Naive thymus-derived CD8-positive, alpha-beta T cell (primary cell): Measurements from ENCODE around the gene ATCAY. TPM values are rescaled to one million over a fixed set of nuclear protein-coding genes. Genes with fewer than 3 reads are reported as not detected.

Experiments
- ATAC-seq, 2 donors: fragments of 150-1000 bp; cut with Tn5 transposase in 1 of 2; sonication (Bioruptor Pico), chemical (Tn5 transposase) in 1 of 2; 1 replicate in 1 of 2; 2 replicates in 1 of 2; pipeline ENCODE4 v1.10.0; 2021; ENCODE audit warnings: mild to moderate bottlenecking in 2 of 2, moderate library complexity in 2 of 2
- POLR2A ChIA-PET: fragments of 350-600 bp; sonication (Branson Sonifier 250); formaldehyde crosslinking; loops from one replicate; lab custom pipeline; 2021; ENCODE audit warnings: antibody characterized with exemption; lab: Charles Lee
- DNase-seq, 10 donors: peaks; one replicate each; pipeline versions ENCODE4 v3.0.0 to v3.0.0-alpha.2; 2020 to 2022
- H3K27ac Mint-ChIP-seq, 10 donors: one replicate each; pipeline ENCODE4 v1.8.0; 2020 to 2022; ENCODE audit warnings: mild to moderate bottlenecking in 10 of 10, mixed read lengths in 10 of 10, moderate library complexity in 4 of 10, inconsistent platforms in 1 of 10
- H3K27me3 Mint-ChIP-seq, 5 donors: one replicate each; pipeline ENCODE4 v1.8.0; 2021 to 2022; ENCODE audit warnings: mixed read lengths in 5 of 5
- H3K36me3 Mint-ChIP-seq, 3 donors: one replicate each; pipeline ENCODE4 v1.8.0; 2020 to 2022; ENCODE audit warnings: mixed read lengths in 3 of 3, mild to moderate bottlenecking in 2 of 3, inconsistent platforms in 1 of 3
- H3K4me1 Mint-ChIP-seq, 4 donors: one replicate each; pipeline ENCODE4 v1.8.0; 2021 to 2022; ENCODE audit warnings: mixed read lengths in 4 of 4
- H3K4me3 Mint-ChIP-seq, 10 donors: one replicate each; pipeline ENCODE4 v1.8.0; 2020 to 2022; ENCODE audit warnings: mild to moderate bottlenecking in 10 of 10, mixed read lengths in 10 of 10, moderate library complexity in 6 of 10, inconsistent platforms in 1 of 10
- H3K9me3 Mint-ChIP-seq, 9 donors: one replicate each; pipeline ENCODE4 v1.8.0; 2020 to 2022; ENCODE audit warnings: mixed read lengths in 9 of 9, mild to moderate bottlenecking in 3 of 9, inconsistent platforms in 1 of 9, moderate library complexity in 1 of 9
- polyA plus RNA-seq, 3 donors: library from polyadenylated mRNA; unstranded; fragments of 300-500 nt; fragmentation: Illumina TruSeq; gene quantifications; one replicate each; pipeline ENCODE4 v1.2.3, GENCODE V29; 2021
- total RNA-seq, 8 experiments: library from RNA in 2 of 8; stranded (reverse) in 2 of 8; gene quantifications; one replicate each; pipeline ENCODE4 v1.2.3 and lab custom pipeline; 2021 to 2026

The ATCAY gene
- not detected for total RNA-seq
- 1 to 10 TPM in 1 of 3 donors, not detected in 2; 1.5 TPM for polyA plus RNA-seq
- total RNA-seq (lab: John Stamatoyannopoulos, UW): 0 to 0.08 (median 0) reads per million in 6 experiments

- POLR2A ChIA-PET: no interaction called here
- peaks cover 4 to 16% (median 15%) of the 10 kb centered on the region in 4 donors for H3K4me1 Mint-ChIP-seq
- DNase-seq (no peak), ATAC-seq (peak in 1 of 2 donors; percentile 16)
- peaks cover 15 to 65% (median 29%) of the 10 kb centered on the region in 5 donors for H3K27me3 Mint-ChIP-seq
- peak within 1 kb of the TSS in 2 of 10 donors; percentile 29 to 72 for H3K27ac Mint-ChIP-seq
- H3K4me3 Mint-ChIP-seq: peak within 1 kb of the TSS in 7 of 10 donors; percentile 4 to 61 (median 30)
- peaks cover 0 to 3% (median 0%) of the 10 kb centered on the region in 9 donors for H3K9me3 Mint-ChIP-seq
- peaks cover 0 to 2% (median 0%) of the 10 kb centered on the region in 3 donors for H3K36me3 Mint-ChIP-seq
Observed at GRCh38 chr19:3880471-3881271, at the start of gene ATCAY. Gene ATCAY (plus strand): TSS chr19:3880685. CDS start chr19:3885768, 5,083 bp downstream.

GRCh38 chr19:3831601-3832000 lies 48.9 kb upstream of the ATCAY start:
- Mint-ChIP-seq H3K36me3 (no peaks in the 10 kb centered on the region), H3K27me3 (peaks cover 0 to 5% (median 0%) of the 10 kb centered on the region in 5 donors), H3K27ac (no peak overlapping the region), H3K4me1 (peaks cover 0 to 6% (median under 1%) of the 10 kb centered on the region in 4 donors), H3K9me3 (no peaks in the 10 kb centered on the region), H3K4me3 (no peak overlapping the region)
- DNase-seq: peak in 1 of 10 donors; percentile 16
- no peak for ATAC-seq
- POLR2A ChIA-PET: interaction anchor here (1.0 kb wide), 1 partner anchor 9 kb away, joined by 3 read pairs; no protein-coding TSS in a partner anchor

GRCh38 chr19:3832001-3832400 lies 48.5 kb upstream of the ATCAY start:
- ATAC-seq (no peak), DNase-seq (no peak)
- Mint-ChIP-seq H3K27ac (no peak overlapping the region), H3K36me3 (no peaks in the 10 kb centered on the region), H3K27me3 (peaks cover 0 to 5% (median 0%) of the 10 kb centered on the region in 5 donors), H3K4me3 (no peak overlapping the region), H3K9me3 (no peaks in the 10 kb centered on the region), H3K4me1 (peaks cover 0 to 6% (median 3%) of the 10 kb centered on the region in 4 donors)
- POLR2A ChIA-PET: interaction anchor here (1.0 kb wide), 1 partner anchor 9 kb away, joined by 3 read pairs; no protein-coding TSS in a partner anchor

GRCh38 chr19:3833578-3834348 lies 46.7 kb upstream of the ATCAY start:
- peaks cover 0 to 10% (median 0%) of the 10 kb centered on the region in 4 donors for H3K4me1 Mint-ChIP-seq
- peaks cover 0 to 5% (median 0%) of the 10 kb centered on the region in 5 donors for H3K27me3 Mint-ChIP-seq
- no peaks in the 10 kb centered on the region for H3K9me3 Mint-ChIP-seq
- no peak for ATAC-seq
- H3K4me3 Mint-ChIP-seq: no peak overlapping the region
- no peaks in the 10 kb centered on the region for H3K36me3 Mint-ChIP-seq
- DNase-seq: no peak
- POLR2A ChIA-PET: interaction anchor here (0.6 kb wide), 2 partner anchors 65 to 73 kb away, joined by 3 to 6 read pairs; no protein-coding TSS in a partner anchor
- H3K27ac Mint-ChIP-seq: no peak overlapping the region

- no peak overlapping the region for H3K27ac Mint-ChIP-seq
- H3K4me1 Mint-ChIP-seq: peaks cover 0 to 10% (median 0%) of the 10 kb centered on the region in 4 donors
- ATAC-seq (no peak), DNase-seq (no peak)
- H3K9me3 Mint-ChIP-seq: no peaks in the 10 kb centered on the region
- H3K4me3 Mint-ChIP-seq: no peak overlapping the region
- peaks cover 0 to 5% (median 0%) of the 10 kb centered on the region in 5 donors for H3K27me3 Mint-ChIP-seq
- POLR2A ChIA-PET: interaction anchor here (0.6 kb wide), 1 partner anchor 74 kb away, joined by 3 read pairs; no protein-coding TSS in a partner anchor
- no peaks in the 10 kb centered on the region for H3K36me3 Mint-ChIP-seq
Observed at GRCh38 chr19:3834349-3835054, 46.0 kb upstream of the ATCAY start.

GRCh38 chr19:3835055-3835435 lies 45.4 kb upstream of the ATCAY start:
- peaks cover 0 to 10% (median 0%) of the 10 kb centered on the region in 4 donors for H3K4me1 Mint-ChIP-seq
- peaks cover 0 to 5% (median 0%) of the 10 kb centered on the region in 5 donors for H3K27me3 Mint-ChIP-seq
- H3K27ac Mint-ChIP-seq: no peak overlapping the region
- ATAC-seq: no peak
- POLR2A ChIA-PET: no interaction called here
- H3K36me3 Mint-ChIP-seq: no peaks in the 10 kb centered on the region
- DNase-seq: no peak
- H3K4me3 Mint-ChIP-seq: no peak overlapping the region
- no peaks in the 10 kb centered on the region for H3K9me3 Mint-ChIP-seq

- no peak overlapping the region for H3K4me3 Mint-ChIP-seq
- ATAC-seq: peak; percentile 66 to 83
Observed at GRCh38 chr19:3836887-3837286, 43.6 kb upstream of the ATCAY start.

GRCh38 chr19:3837332-3837731 lies 43.2 kb upstream of the ATCAY start:
- peaks cover 0 to 10% (median 0%) of the 10 kb centered on the region in 4 donors for H3K4me1 Mint-ChIP-seq
- no peaks in the 10 kb centered on the region for H3K9me3 Mint-ChIP-seq
- no peak overlapping the region for H3K4me3 Mint-ChIP-seq
- POLR2A ChIA-PET: no interaction called here
- no peak for ATAC-seq
- peaks cover 0 to 2% (median 0%) of the 10 kb centered on the region in 5 donors for H3K27me3 Mint-ChIP-seq
- H3K27ac Mint-ChIP-seq: no peak overlapping the region
- H3K36me3 Mint-ChIP-seq: no peaks in the 10 kb centered on the region
- no peak for DNase-seq

More at GRCh38 chr19:3836887-3837286, 43.6 kb upstream of the ATCAY start:
- H3K4me1 Mint-ChIP-seq: peaks cover 0 to 10% (median 0%) of the 10 kb centered on the region in 4 donors
- H3K36me3 Mint-ChIP-seq: no peaks in the 10 kb centered on the region
- H3K9me3 Mint-ChIP-seq: no peaks in the 10 kb centered on the region
- H3K27me3 Mint-ChIP-seq: peaks cover 0 to 4% (median 0%) of the 10 kb centered on the region in 5 donors
- POLR2A ChIA-PET: no interaction called here
- peak in 1 of 10 donors; percentile 17 for DNase-seq
- H3K27ac Mint-ChIP-seq: no peak overlapping the region

- DNase-seq (no peak), ATAC-seq (no peak)
- Mint-ChIP-seq H3K4me1 (peaks cover 0 to 10% (median 0%) of the 10 kb centered on the region in 4 donors), H3K27me3 (peaks cover 0 to 2% (median 0%) of the 10 kb centered on the region in 5 donors), H3K27ac (no peak overlapping the region), H3K4me3 (no peak overlapping the region), H3K9me3 (no peaks in the 10 kb centered on the region), H3K36me3 (no peaks in the 10 kb centered on the region)
- POLR2A ChIA-PET: interaction anchor here (0.6 kb wide), 1 partner anchor 150 kb away, joined by 3 read pairs; no protein-coding TSS in a partner anchor
Observed at GRCh38 chr19:3837922-3838321, 42.6 kb upstream of the ATCAY start.

- Mint-ChIP-seq H3K27me3 (peaks cover 0 to 2% (median 0%) of the 10 kb centered on the region in 5 donors), H3K4me1 (peaks cover 0 to 10% (median 0%) of the 10 kb centered on the region in 4 donors), H3K4me3 (no peak overlapping the region), H3K27ac (no peak overlapping the region), H3K9me3 (no peaks in the 10 kb centered on the region), H3K36me3 (no peaks in the 10 kb centered on the region)
- POLR2A ChIA-PET: no interaction called here
- DNase-seq (no peak), ATAC-seq (no peak)
Observed at GRCh38 chr19:3838661-3839060, 41.8 kb upstream of the ATCAY start.

- Mint-ChIP-seq H3K9me3 (no peaks in the 10 kb centered on the region), H3K4me1 (peaks cover 0 to 10% (median 0%) of the 10 kb centered on the region in 4 donors), H3K27me3 (no peaks in the 10 kb centered on the region), H3K4me3 (no peak overlapping the region), H3K36me3 (no peaks in the 10 kb centered on the region), H3K27ac (no peak overlapping the region)
- no peak for DNase-seq
- ATAC-seq: no peak
- POLR2A ChIA-PET: interaction anchor here (0.7 to 0.8 kb wide), 2 partner anchors 8 to 194 kb away, joined by 3 to 4 read pairs; no protein-coding TSS in a partner anchor
Observed at GRCh38 chr19:3839941-3840340, 40.5 kb upstream of the ATCAY start.

GRCh38 chr19:3840804-3841203 lies 39.7 kb upstream of the ATCAY start:
- no peaks in the 10 kb centered on the region for H3K36me3 Mint-ChIP-seq
- no peaks in the 10 kb centered on the region for H3K27me3 Mint-ChIP-seq
- ATAC-seq: no peak
- no peak overlapping the region for H3K27ac Mint-ChIP-seq
- POLR2A ChIA-PET: interaction anchor here (0.8 kb wide), 1 partner anchor 9 kb away, joined by 3 read pairs; no protein-coding TSS in a partner anchor
- peaks cover 0 to 10% (median 0%) of the 10 kb centered on the region in 4 donors for H3K4me1 Mint-ChIP-seq
- no peak overlapping the region for H3K4me3 Mint-ChIP-seq
- no peak for DNase-seq
- H3K9me3 Mint-ChIP-seq: no peaks in the 10 kb centered on the region
